ENCODE results near the gene CRIM1. TPM values are rescaled to one million over a fixed set of nuclear protein-coding genes. Genes with fewer than 3 reads are reported as not detected.

Gene CRIM1
- polyA plus RNA-seq, 3 donors, result 9.5 to 50.2 (median 15.9) TPM

- no peak overlapping the region for H3K27ac ChIP-seq (ENCODE audit: low read depth, low read length)
- 58 to 69% (median 68%) methylated on average over 1 of the region's 1 CpG for WGBS, 3 donors
These were observed 13.6 kb downstream of the CRIM1 start for GRCh38 chr2:36369163-36369562.

DNA sequence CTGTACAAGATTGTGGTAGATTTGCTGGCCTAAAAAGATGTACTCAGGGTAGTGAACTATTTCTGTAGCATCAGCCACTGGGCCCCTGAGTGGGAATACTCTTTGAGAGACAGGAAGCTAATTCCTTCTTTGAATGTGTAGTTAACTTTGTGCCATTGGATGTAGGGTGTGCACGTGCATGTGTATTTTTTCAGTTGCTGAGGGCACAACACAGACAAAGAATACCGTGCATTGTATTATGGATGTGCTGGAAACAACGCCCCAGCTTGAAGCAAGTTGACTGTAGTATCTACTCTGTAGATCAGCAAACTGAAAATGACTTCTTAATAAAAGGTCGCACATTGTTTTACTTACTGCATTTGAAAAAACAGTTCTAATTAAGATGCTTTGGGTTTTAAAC lies 14.1 kb downstream of the CRIM1 start:
- WGBS, 3 donors, result 60 to 75% (median 73%) methylated on average over 4 of the region's 4 CpGs
- no peak overlapping the region for H3K27ac ChIP-seq (ENCODE audit: low read depth, low read length)

- H3K27ac ChIP-seq (ENCODE audit: low read depth, low read length), result no peak overlapping the region
These were observed 14.7 kb downstream of the CRIM1 start for GRCh38 chr2:36370281-36370680.

DNA sequence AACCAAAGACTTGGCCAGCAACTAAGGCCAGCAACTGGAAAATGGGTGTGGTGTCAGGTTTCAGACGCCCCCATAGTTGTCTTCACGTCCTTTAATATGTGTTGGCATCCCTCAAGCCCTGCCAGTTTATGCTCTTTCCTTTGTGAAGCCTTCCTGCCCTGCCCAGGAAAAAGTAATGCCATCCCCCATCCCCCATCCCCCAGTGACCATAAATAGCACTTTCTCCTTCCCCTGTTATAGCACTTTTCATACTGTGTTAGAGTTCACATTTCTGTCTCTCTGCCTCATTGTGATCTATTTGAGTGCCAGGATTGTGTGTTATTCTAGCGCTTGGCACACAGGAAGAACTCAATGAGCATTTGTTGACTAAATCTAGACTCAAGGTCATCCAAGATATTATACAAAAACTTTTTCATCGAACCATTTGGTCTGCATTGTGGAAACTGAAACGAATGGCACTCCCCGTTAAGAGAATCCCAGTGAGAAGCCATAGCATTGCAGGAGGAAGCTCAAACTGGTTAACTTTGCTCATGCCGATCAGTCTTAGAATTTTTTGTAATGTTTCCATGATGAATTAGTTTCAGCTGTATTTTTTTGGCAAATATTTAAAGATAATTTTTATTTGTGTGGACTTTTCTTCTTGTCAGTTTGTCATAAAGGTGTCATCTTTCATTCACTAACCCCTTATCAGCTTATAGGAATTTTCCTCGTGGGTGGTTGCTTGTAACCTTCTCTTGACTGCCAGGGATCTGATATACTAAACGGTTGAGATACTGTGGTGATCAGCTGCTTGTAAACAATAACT lies 15.7 kb downstream of the CRIM1 start:
- 25 to 59% (median 48%) methylated on average over 9 of the region's 9 CpGs for WGBS, 3 donors
- no peak overlapping the region for H3K27ac ChIP-seq (ENCODE audit: low read depth, low read length)

DNA sequence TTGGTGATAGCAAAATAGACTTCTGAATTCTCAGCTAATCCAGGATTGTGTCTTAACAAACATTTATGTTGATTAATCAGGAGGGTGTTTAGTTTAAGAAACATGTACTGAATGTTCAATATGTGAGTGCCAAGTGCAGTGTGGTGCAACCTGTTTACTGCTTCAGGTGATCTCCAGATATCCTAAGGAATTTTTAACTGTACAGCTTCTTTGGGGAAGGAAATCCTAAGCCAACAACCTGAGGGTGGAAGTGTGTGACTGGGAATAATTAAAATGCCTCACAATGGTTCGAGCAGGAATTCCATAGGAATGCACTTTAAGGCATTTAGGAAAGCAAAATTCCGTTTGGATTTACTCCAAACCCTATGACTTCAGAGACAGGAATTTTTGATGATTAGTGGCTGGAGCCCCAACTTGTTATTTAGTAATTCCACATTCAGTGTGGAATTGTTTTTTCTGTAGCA lies 16.4 kb downstream of the CRIM1 start:
- WGBS, 3 donors, result 40 to 51% (median 48%) methylated on average over 2 of the region's 2 CpGs

GRCh38 chr2:36373149-36373926 lies 17.8 kb downstream of the CRIM1 start:
- 80 to 87% (median 86%) methylated on average over 8 of the region's 8 CpGs for WGBS, 3 donors
- H3K27ac ChIP-seq (ENCODE audit: low read depth, low read length), result no peak overlapping the region

More for the DNA sequence above, 16.4 kb downstream of the CRIM1 start:
- no peak overlapping the region for H3K27ac ChIP-seq (ENCODE audit: low read depth, low read length)

DNA sequence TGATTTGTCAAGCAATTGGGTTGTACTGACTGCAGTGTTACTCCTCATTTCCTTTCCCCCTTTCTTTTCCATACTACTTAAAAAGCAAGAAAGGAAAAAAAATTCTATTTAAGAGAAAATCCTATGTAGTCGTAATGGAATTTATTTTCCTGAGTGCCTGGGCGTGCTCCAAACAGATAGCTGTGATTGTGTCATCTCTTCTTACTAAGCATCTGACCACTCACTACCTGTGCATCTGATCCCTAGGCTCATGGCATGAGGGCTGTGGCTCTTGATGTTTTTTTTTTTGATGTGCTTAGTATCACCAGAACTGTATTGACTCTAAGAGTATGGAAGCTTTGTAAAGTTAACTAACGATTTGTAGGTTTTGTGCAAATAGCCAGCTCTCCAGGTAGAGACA lies 19.0 kb downstream of the CRIM1 start:
- 89 to 92% (median 89%) methylated on average over 3 of the region's 3 CpGs for WGBS, 3 donors

DNA sequence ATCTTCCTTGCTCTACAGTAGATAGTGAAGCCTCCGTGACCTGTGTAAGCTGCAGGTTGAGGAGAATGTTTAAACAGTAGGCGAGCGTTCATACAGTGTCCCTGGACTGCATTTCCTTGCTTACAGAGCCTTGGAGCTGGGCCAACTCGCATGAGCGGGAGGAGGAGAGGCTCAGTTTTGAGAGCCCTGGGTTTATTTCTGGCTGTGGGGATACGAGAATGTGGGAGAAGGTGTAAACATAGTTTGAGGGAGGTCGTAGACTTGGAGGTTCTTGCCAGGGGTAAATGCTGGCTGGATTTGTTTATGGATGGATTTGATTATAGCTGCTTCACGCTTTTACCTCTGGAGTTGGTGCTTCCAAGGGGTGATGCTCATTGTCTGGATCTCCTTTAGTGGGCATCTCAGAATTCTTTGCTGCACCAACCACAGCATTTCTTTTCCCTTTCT lies 20.8 kb downstream of the CRIM1 start:
- WGBS, 3 donors, result 17 to 27% (median 27%) methylated on average over 8 of the region's 8 CpGs
- H3K27ac ChIP-seq (ENCODE audit: low read depth, low read length), result no peak overlapping the region

More for the DNA sequence above, 19.0 kb downstream of the CRIM1 start:
- H3K27ac ChIP-seq (ENCODE audit: low read depth, low read length), result no peak overlapping the region

- H3K27ac ChIP-seq (ENCODE audit: low read depth, low read length), result no peak overlapping the region
- WGBS, 3 donors, result 68 to 84% (median 82%) methylated on average over 5 of the region's 5 CpGs
These were observed 21.6 kb downstream of the CRIM1 start for GRCh38 chr2:36376992-36377738.

- WGBS, 3 donors, result 85 to 94% (median 92%) methylated on average over 3 of the region's 3 CpGs
- H3K27ac ChIP-seq (ENCODE audit: low read depth, low read length), result no peak overlapping the region
These were observed 24.3 kb downstream of the CRIM1 start for GRCh38 chr2:36379710-36380448.

GRCh38 chr2:36380624-36381481 lies 25.3 kb downstream of the CRIM1 start:
- H3K27ac ChIP-seq (ENCODE audit: low read depth, low read length), result no peak overlapping the region
- WGBS, 3 donors, result 46 to 57% (median 47%) methylated on average over 15 of the region's 15 CpGs

DNA sequence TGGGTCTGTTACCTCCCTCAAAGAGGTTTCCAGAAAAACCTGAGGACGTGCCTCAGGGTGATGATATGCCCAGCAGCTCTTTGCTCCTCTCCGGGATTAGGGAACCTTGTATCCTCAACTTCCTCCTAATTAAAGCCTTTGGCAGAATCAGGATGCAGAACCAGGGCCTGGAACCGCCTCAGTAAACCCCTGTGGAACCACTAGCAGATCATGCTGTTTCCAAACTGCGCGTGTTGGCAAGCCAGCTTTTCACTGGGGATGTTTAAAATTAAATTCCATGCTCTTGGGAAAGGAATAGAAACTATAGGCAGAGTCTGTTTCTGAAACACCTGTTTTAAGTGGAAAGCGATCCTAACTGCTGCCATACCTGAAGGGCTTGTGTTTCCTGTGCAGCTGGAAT lies 26.4 kb downstream of the CRIM1 start:
- H3K27ac ChIP-seq (ENCODE audit: low read depth, low read length), result no peak overlapping the region
- WGBS, 3 donors, result 63 to 87% (median 74%) methylated on average over 6 of the region's 6 CpGs

DNA sequence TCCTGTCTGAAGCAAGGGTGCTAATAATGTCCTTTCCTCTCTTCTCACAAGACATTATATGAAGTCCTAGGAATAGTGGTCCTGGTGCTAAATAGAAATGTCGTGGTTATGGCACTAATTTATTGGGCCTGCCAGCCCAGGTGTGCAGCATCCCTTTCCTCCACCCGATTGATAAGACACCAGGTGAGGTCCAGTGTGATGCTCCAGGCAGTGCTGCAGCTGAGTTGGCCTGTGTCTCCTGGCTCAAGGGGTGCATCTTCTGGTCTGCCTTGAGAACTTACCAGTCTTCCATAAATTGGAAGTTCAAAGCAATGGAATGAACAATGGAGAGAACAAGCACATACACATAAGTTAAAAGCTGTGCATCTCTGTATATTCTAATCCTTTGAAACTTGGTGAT lies 26.9 kb downstream of the CRIM1 start:
- no peak overlapping the region for H3K27ac ChIP-seq (ENCODE audit: low read depth, low read length)
- WGBS, 3 donors, result 38 to 78% (median 45%) methylated on average over 2 of the region's 2 CpGs

GRCh38 chr2:36383726-36384125 lies 28.1 kb downstream of the CRIM1 start:
- WGBS, 3 donors, result 94 to 95% (median 95%) methylated on average over 4 of the region's 4 CpGs
- no peak overlapping the region for H3K27ac ChIP-seq (ENCODE audit: low read depth, low read length)

DNA sequence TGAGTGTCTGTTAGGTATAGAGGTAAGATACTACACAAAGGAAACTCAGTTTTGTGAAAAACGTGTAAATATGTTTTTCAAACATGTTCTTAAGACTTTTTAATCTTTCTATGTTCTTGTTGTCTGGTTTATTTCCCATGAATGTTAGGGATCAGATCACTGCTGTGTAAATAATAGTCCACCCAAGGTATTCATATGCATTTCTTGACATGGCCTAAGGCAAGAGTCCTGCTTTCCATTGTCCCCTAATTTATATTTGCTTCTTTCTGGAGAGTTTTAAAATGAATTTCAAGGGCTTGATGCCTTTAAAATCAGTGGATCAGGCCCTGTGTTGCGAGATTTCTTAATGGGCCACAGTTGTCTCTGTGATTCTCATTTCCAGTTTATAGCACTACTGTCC lies 28.9 kb downstream of the CRIM1 start:
- 64 to 86% (median 79%) methylated on average over 2 of the region's 2 CpGs for WGBS, 3 donors
- no peak overlapping the region for H3K27ac ChIP-seq (ENCODE audit: low read depth, low read length)

- no peak overlapping the region for H3K27ac ChIP-seq (ENCODE audit: low read depth, low read length)
- WGBS, 3 donors, result 79 to 82% (median 79%) methylated on average over 3 of the region's 3 CpGs
These were observed 30.0 kb downstream of the CRIM1 start for GRCh38 chr2:36385603-36386002.

- no peak overlapping the region for H3K27ac ChIP-seq (ENCODE audit: low read depth, low read length)
- WGBS, 3 donors, result 52 to 68% (median 57%) methylated on average over 2 of the region's 2 CpGs
These were observed 31.8 kb downstream of the CRIM1 start for GRCh38 chr2:36387258-36387916.
